HTERT RPE-1 (cell line): ENCODE data around the gene NUCB1.
"Not testable (repeated sequence)": the region's sequence is repeated elsewhere in the genome, so short reads cannot be mapped to it uniquely, and the experiment has no call there.

Experiments
- in situ Hi-C: fragments of 300-500 bp; cut with MboI; formaldehyde crosslinking; loops from 4 replicates; pipeline ENCODE4 v1.14.3; 2020; ENCODE audit warnings: low sequenced_read_pairs

Gene NUCB1

GRCh38 chr19:48899781-48900476 lies at the start of gene NUCB1:
TSS of gene NUCB1 (plus strand) at chr19:48900312. CDS start at chr19:48900797, 485 bp downstream.
- in situ Hi-C loops, result no loop called here

GRCh38 chr19:48852292-48852691 lies 47.8 kb upstream of the NUCB1 start:
- in situ Hi-C loops, result no loop called here

- in situ Hi-C loops, result no loop called here
These were observed 46.6 kb upstream of the NUCB1 start for GRCh38 chr19:48853483-48853882.

GRCh38 chr19:48854103-48854502 lies 46.0 kb upstream of the NUCB1 start:
- in situ Hi-C loops, result no loop called here

- in situ Hi-C loops, result no loop called here
These were observed 43.2 kb upstream of the NUCB1 start for GRCh38 chr19:48856921-48857320.

- in situ Hi-C loops, result no loop called here
These were observed 41.0 kb upstream of the NUCB1 start for GRCh38 chr19:48858984-48859710.

GRCh38 chr19:48859711-48860572 lies 40.2 kb upstream of the NUCB1 start:
- in situ Hi-C loops, result no loop called here

- in situ Hi-C loops, result no loop called here
These were observed 38.8 kb upstream of the NUCB1 start for GRCh38 chr19:48861313-48861712.

- in situ Hi-C loops, result no loop called here
These were observed 37.3 kb upstream of the NUCB1 start for GRCh38 chr19:48862827-48863226.

GRCh38 chr19:48866692-48867091 lies 33.4 kb upstream of the NUCB1 start:
- in situ Hi-C loops, result no loop called here

GRCh38 chr19:48867123-48867745 lies 32.9 kb upstream of the NUCB1 start:
- in situ Hi-C loops, result no loop called here

GRCh38 chr19:48867746-48868113 lies 32.4 kb upstream of the NUCB1 start:
- in situ Hi-C loops, result no loop called here

GRCh38 chr19:48868114-48868886 lies 31.8 kb upstream of the NUCB1 start, which contains the start of gene PLEKHA4:
TSS of gene PLEKHA4 (minus strand) at chr19:48868617. CDS start at chr19:48867620, 997 bp downstream.
- in situ Hi-C loops, result no loop called here

GRCh38 chr19:48870048-48870447 lies 30.1 kb upstream of the NUCB1 start:
- in situ Hi-C loops, result no loop called here

GRCh38 chr19:48871471-48872181 lies 28.5 kb upstream of the NUCB1 start:
- in situ Hi-C loops, result not testable (repeated sequence)

GRCh38 chr19:48872182-48872883 lies 27.8 kb upstream of the NUCB1 start, which contains the start of gene PPP1R15A:
TSS of gene PPP1R15A (plus strand) at chr19:48872421. CDS start at chr19:48873234, 813 bp downstream.
- in situ Hi-C loops, result no loop called here

GRCh38 chr19:48872884-48873475 lies 27.1 kb upstream of the NUCB1 start:
- in situ Hi-C loops, result no loop called here

GRCh38 chr19:48873476-48874302 lies 26.4 kb upstream of the NUCB1 start:
- in situ Hi-C loops, result no loop called here
